ENCODE data around the gene TXK.

The TXK gene

DNA sequence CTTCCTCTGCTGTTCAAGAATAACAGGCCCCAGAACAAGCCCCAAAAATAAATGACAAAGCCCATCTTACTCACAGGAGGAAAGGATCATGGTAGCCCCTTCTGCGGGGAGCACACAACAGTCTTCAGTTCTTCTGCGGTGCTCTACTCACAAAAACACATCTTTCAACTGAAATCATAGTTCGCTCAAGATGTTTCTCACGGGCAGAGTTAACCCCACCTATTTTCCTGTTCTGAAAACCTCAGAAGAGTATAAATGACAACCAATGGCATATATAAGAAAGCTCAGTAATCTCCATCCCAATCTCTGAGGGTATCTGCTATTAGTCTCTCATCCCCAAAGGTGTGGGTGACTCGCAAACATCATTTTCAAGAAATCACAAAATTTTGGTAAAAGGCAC, at the start of gene TXK:
Gene TXK, minus strand, starts transcription at position 170 of the 400 bp plus-strand sequence. Its CDS starts 80 bp downstream, at position 90.
- TF ChIP-seq, protein P1, sequence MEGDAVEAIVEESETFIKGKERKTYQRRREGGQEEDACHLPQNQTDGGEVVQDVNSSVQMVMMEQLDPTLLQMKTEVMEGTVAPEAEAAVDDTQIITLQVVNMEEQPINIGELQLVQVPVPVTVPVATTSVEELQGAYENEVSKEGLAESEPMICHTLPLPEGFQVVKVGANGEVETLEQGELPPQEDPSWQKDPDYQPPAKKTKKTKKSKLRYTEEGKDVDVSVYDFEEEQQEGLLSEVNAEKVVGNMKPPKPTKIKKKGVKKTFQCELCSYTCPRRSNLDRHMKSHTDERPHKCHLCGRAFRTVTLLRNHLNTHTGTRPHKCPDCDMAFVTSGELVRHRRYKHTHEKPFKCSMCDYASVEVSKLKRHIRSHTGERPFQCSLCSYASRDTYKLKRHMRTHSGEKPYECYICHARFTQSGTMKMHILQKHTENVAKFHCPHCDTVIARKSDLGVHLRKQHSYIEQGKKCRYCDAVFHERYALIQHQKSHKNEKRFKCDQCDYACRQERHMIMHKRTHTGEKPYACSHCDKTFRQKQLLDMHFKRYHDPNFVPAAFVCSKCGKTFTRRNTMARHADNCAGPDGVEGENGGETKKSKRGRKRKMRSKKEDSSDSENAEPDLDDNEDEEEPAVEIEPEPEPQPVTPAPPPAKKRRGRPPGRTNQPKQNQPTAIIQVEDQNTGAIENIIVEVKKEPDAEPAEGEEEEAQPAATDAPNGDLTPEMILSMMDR (IDR thresholded peaks at IDR 0.05; ENCODE audit: control extremely low read depth, extremely low read depth, low read depth, missing control alignments): no peak
- DNase-seq (ENCODE audit: extremely low spot score): no peak
- POLR2A ChIA-PET: no interaction called here
- CTCF ChIA-PET: no interaction called here

DNA sequence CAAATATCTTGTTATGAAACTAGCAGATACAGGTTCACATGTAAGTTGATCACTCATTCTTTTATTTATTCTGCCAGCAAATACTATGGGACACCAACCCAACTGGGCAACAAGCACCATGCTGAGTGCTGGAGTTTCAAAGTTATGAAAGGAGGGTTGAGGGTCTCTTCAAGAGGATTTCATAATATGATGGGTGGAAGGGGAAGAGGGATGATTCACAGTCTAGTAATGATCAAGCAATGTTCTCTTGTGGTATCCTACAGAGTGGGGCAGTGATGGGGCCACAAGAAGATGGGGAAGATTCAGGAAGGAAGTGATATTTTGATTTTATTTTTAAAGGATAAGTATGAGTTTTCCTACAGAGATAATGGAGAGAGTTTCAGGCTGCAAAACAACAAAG, 46.2 kb upstream of the TXK start:
- ChIA-PET POLR2A (no interaction called here), CTCF (interaction anchor here (1.7 kb wide), 1 partner anchor 16 kb away, joined by 5 read pairs; no protein-coding TSS in a partner anchor)
- DNase-seq (ENCODE audit: extremely low spot score): no peak
- TF ChIP-seq, protein P1 (IDR thresholded peaks at IDR 0.05; ENCODE audit: control extremely low read depth, extremely low read depth, low read depth, missing control alignments): no peak

DNA sequence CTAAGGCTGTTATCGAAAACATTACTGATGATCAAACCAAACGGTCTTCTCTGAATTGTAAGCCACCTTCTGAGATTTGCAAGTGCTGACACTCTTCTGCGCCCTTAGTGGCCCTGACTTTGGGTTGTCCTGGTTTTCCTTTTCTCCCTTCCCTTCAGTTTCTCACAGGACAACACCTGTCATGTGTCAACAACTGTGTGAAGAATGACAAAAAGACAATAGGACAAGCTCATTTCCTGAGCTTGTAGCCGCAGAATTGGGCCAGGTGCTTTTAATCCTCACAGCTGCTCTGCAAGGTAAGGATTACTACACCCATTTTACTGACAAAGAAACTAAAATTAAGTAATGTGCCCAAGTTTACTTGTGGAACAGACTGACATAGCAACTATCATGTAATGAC, 44.9 kb upstream of the TXK start:
- no peak for DNase-seq (ENCODE audit: extremely low spot score)
- TF ChIP-seq, protein P1 (IDR thresholded peaks at IDR 0.05; ENCODE audit: control extremely low read depth, extremely low read depth, low read depth, missing control alignments): no peak
- ChIA-PET POLR2A (interaction anchor here (0.6 kb wide), 1 partner anchor 701 kb away, joined by 5 read pairs; no protein-coding TSS in a partner anchor), CTCF (interaction anchor here (0.8 to 1.7 kb wide), 5 partner anchors 10 to 96 kb away, joined by 3 to 6 read pairs (median 3); no protein-coding TSS in a partner anchor)

DNA sequence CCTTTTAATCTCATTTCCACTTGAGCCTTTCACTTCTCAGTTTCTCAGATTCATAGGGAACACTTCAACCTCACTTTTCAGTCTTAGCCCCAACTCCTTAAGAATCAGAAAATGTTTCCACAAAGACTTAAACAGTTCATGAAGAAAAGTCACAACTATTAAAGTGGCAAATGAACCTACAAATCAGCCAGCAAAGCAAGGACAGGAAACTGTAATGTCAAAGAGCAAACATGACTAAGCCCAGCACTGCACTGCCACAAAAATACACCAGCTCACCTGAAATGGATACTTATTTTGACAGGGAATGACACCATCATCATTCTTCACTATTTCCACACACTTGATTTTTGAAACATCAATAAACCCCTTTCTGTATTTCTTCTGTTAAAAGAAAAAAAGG, 41.8 kb upstream of the TXK start:
- ChIA-PET POLR2A (no interaction called here), CTCF (interaction anchor here (1.4 kb wide), 1 partner anchor 99 kb away, joined by 3 read pairs; no protein-coding TSS in a partner anchor)
- TF ChIP-seq, protein P1 (IDR thresholded peaks at IDR 0.05; ENCODE audit: control extremely low read depth, extremely low read depth, low read depth, missing control alignments): no peak
- DNase-seq (ENCODE audit: extremely low spot score): no peak

DNA sequence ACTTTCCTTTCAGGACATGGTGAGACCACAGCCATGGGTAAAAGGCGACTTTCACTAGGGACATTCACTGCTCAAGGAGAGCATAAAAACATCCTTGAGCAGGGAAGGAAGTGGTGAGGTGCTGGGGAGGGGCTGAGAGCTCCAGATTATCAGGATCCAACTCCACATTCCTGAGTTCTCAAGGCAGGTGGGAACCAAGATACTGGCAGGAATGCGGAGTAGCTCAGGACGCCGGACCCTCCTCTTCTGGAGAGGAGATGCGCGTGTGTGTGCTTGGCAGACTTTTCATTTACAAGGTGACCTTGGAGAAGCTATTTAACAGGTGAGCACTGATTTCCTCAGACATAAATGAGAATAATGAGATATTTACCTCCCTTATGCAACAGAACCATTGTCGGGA, 41.3 kb upstream of the TXK start:
- TF ChIP-seq, protein P1 (IDR thresholded peaks at IDR 0.05; ENCODE audit: control extremely low read depth, extremely low read depth, low read depth, missing control alignments): no peak
- ChIA-PET CTCF (interaction anchor here (1.1 to 1.4 kb wide), 3 partner anchors 22 to 100 kb away, joined by 3 read pairs; no protein-coding TSS in a partner anchor), POLR2A (no interaction called here)

DNA sequence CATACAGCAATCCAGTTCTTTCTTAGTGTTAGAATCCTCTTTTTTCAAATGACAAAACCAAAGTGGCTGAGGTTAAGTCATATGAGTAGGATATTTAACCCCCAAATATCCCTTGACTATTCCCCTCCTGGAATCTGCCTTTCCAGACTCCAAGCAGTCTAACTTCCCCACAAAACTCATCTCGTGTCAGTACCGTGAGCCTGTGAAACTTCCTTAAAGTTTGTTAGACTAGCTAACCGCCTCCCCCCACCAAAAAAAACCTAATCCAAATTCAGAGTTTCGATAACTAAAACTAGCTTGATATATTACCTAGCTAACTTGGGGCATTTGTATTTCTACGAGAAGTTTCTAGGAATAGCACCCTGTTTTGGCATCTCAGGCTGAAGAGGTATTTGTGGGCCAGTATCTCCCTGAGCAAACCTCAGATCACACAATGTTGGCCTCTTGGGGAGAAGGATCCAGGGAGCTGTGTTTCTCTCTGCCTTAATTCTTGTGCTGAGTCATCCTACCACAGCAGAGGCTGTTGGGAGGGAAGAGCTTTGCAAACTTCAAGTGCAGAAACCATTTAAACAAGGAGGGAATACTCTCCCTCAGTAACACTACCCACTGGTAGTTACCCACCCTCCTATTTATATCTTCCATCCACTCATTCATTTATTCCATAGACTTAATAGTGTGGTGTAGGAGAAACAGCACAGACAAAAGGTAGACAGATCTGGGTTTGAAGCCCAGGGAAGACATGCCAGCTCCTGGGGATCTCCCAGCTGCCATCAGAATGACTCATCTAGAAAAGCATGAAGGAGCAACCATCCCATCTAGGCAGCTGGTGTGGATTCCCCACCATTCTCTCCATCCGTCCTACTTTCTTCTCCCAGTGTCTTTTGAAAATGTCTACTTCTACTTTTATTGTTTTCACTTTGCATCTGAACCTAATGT, 39.3 kb upstream of the TXK start:
- POLR2A ChIA-PET: no interaction called here
- CTCF ChIA-PET: interaction anchor here (1.1 to 1.7 kb wide), 4 partner anchors 10 to 117 kb away, joined by 3 to 8 read pairs (median 4); no protein-coding TSS in a partner anchor

More for the DNA sequence above, 41.3 kb upstream of the TXK start:
- DNase-seq (ENCODE audit: extremely low spot score): no peak

More for the DNA sequence above, 39.3 kb upstream of the TXK start:
- TF ChIP-seq, protein P1 (IDR thresholded peaks at IDR 0.05; ENCODE audit: control extremely low read depth, extremely low read depth, low read depth, missing control alignments): no peak
- peak; percentile 16 for DNase-seq (ENCODE audit: extremely low spot score)
